ENCODE results near the gene KCNG4.

Gene KCNG4

GRCh38 chr16:84267380-84267779 lies 27.6 kb upstream of the KCNG4 start:
- in situ Hi-C loops (cut with MboI; ENCODE audit: low sequenced_read_pairs) = no loop called here

- in situ Hi-C loops (cut with MboI; ENCODE audit: low sequenced_read_pairs) = no loop called here
Measured at GRCh38 chr16:84266451-84266850, 26.6 kb upstream of the KCNG4 start.

GRCh38 chr16:84262939-84263338 lies 23.1 kb upstream of the KCNG4 start:
- in situ Hi-C loops (cut with MboI; ENCODE audit: low sequenced_read_pairs) = no loop called here

GRCh38 chr16:84262031-84262430 lies 22.2 kb upstream of the KCNG4 start:
- in situ Hi-C loops (cut with MboI; ENCODE audit: low sequenced_read_pairs) = no loop called here

GRCh38 chr16:84260766-84261554 lies 21.1 kb upstream of the KCNG4 start:
- in situ Hi-C loops (cut with MboI; ENCODE audit: low sequenced_read_pairs) = no loop called here

GRCh38 chr16:84259691-84260090 lies 19.9 kb upstream of the KCNG4 start:
- in situ Hi-C loops (cut with MboI; ENCODE audit: low sequenced_read_pairs) = no loop called here

GRCh38 chr16:84258266-84258665 lies 18.5 kb upstream of the KCNG4 start:
- in situ Hi-C loops (cut with MboI; ENCODE audit: low sequenced_read_pairs) = no loop called here

GRCh38 chr16:84255050-84255810 lies 15.4 kb upstream of the KCNG4 start:
- in situ Hi-C loops (cut with MboI; ENCODE audit: low sequenced_read_pairs) = no loop called here

GRCh38 chr16:84254062-84254461 lies 14.2 kb upstream of the KCNG4 start:
- in situ Hi-C loops (cut with MboI; ENCODE audit: low sequenced_read_pairs) = no loop called here

GRCh38 chr16:84253173-84253572 lies 13.4 kb upstream of the KCNG4 start:
- in situ Hi-C loops (cut with MboI; ENCODE audit: low sequenced_read_pairs) = no loop called here

GRCh38 chr16:84252184-84252583 lies 12.4 kb upstream of the KCNG4 start:
- in situ Hi-C loops (cut with MboI; ENCODE audit: low sequenced_read_pairs) = no loop called here

GRCh38 chr16:84247844-84248243 lies 8.0 kb upstream of the KCNG4 start:
- in situ Hi-C loops (cut with MboI; ENCODE audit: low sequenced_read_pairs) = no loop called here

- in situ Hi-C loops (cut with MboI; ENCODE audit: low sequenced_read_pairs) = no loop called here
Measured at GRCh38 chr16:84247331-84247730, 7.5 kb upstream of the KCNG4 start.

GRCh38 chr16:84246679-84247077 lies 6.9 kb upstream of the KCNG4 start:
- in situ Hi-C loops (cut with MboI; ENCODE audit: low sequenced_read_pairs) = no loop called here

GRCh38 chr16:84245956-84246678 lies 6.3 kb upstream of the KCNG4 start:
- in situ Hi-C loops (cut with MboI; ENCODE audit: low sequenced_read_pairs) = no loop called here

GRCh38 chr16:84244728-84245127 lies 4.9 kb upstream of the KCNG4 start:
- in situ Hi-C loops (cut with MboI; ENCODE audit: low sequenced_read_pairs) = no loop called here

- in situ Hi-C loops (cut with MboI; ENCODE audit: low sequenced_read_pairs) = no loop called here
Measured at GRCh38 chr16:84243732-84244131, 3.9 kb upstream of the KCNG4 start.

- in situ Hi-C loops (cut with MboI; ENCODE audit: low sequenced_read_pairs) = no loop called here
Measured at GRCh38 chr16:84242839-84243238, 3.0 kb upstream of the KCNG4 start.

- in situ Hi-C loops (cut with MboI; ENCODE audit: low sequenced_read_pairs) = no loop called here
Measured at GRCh38 chr16:84241778-84242177, 2.0 kb upstream of the KCNG4 start.

- in situ Hi-C loops (cut with MboI; ENCODE audit: low sequenced_read_pairs) = no loop called here
Measured at GRCh38 chr16:84240455-84240854, 643 bp upstream of the KCNG4 start.

- in situ Hi-C loops (cut with MboI; ENCODE audit: low sequenced_read_pairs) = no loop called here
Measured at GRCh38 chr16:84239141-84239769, 557 bp downstream of the KCNG4 start.
